ENCODE measurements around the gene EVA1A.

- TF ChIP-seq POLR2A (IDR thresholded peaks at IDR 0.05; ENCODE audit: low read length) (no peak), GATA1 (IDR thresholded peaks at IDR 0.05; ENCODE audit: low read depth, low read length) (no peak)
Measured at GRCh38 chr2:75570024-75570947, 9.5 kb upstream of the EVA1A start.
